ENCODE data around the gene OBP2B. TPM values are rescaled to one million over a fixed set of nuclear protein-coding genes. Genes with fewer than 3 reads are reported as not detected.

Gene OBP2B
- total RNA-seq, 2 experiments from 2014 or later, result not detected

- TF ChIP-seq CTCF (conservative IDR thresholded peaks at IDR 0.05; ENCODE audit: low read length), result no peak
- no peak for TF ChIP-seq EZH2phosphoT487 (IDR thresholded peaks at IDR 0.05; ENCODE audit: borderline replicate concordance, low read depth, low read length)
- ChIA-PET POLR2A (no interaction called here), CTCF (ENCODE audit: unreplicated experiment) (no interaction called here)
- Histone ChIP-seq H3K4me3 (ENCODE audit: low read depth, low read length, poor library complexity, severe bottlenecking) (no peak overlapping the region), H3K9me2 (ENCODE audit: insufficient read depth, low read length) (no peaks in the 10 kb centered on the region), H3K79me2 (ENCODE audit: insufficient read depth, low read depth, low read length) (no peaks in the 10 kb centered on the region), H3K4me1 (ENCODE audit: insufficient read depth, low read length, poor library complexity, severe bottlenecking) (peaks cover 23% of the 10 kb centered on the region), H2AFZ (ENCODE audit: low read length) (no peak overlapping the region), H3K27ac (ENCODE audit: low read depth, low read length, poor library complexity, severe bottlenecking) (no peak overlapping the region), H3K36me3 (ENCODE audit: insufficient read depth, low read length) (no peaks in the 10 kb centered on the region), H4K20me1 (ENCODE audit: insufficient read depth, low read length) (no peaks in the 10 kb centered on the region), H3K4me2 (ENCODE audit: low read length) (no peak overlapping the region), H3K9me3 (ENCODE audit: low read length) (no peaks in the 10 kb centered on the region)
- no peak for DNase-seq (ENCODE audit: low spot score)
- no TSS peak for BruUV-seq (replicated peaks)
- intact Hi-C loops (cut with micrococcal nuclease; ENCODE audit: unreplicated experiment), result no loop called here
These were observed 39.9 kb downstream of the OBP2B start for GRCh38 chr9:133169102-133169501.

DNA sequence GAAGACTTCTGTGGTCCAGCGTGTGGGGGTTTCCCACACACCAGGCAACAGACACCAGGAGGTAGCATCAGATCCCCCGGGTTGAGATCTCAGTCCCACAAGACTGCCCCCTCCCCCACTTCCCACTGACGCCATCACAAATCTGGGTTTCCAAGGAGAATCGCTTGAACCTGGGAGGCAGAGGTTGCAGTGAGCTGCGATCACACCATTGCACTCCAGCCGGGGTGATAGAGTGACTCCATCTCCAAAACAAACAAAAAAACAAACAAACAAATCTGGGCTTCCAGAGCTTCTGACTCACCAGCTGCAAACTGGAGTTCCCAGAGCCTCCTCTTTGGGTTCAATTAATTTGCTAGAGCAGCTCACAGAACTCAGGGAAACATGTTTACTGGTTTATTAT, 40.6 kb downstream of the OBP2B start:
- H3K4me2 ChIP-seq (ENCODE audit: low read length), result no peak overlapping the region
- no peak for DNase-seq (ENCODE audit: low spot score)
- POLR2A ChIA-PET, result no interaction called here

DNA sequence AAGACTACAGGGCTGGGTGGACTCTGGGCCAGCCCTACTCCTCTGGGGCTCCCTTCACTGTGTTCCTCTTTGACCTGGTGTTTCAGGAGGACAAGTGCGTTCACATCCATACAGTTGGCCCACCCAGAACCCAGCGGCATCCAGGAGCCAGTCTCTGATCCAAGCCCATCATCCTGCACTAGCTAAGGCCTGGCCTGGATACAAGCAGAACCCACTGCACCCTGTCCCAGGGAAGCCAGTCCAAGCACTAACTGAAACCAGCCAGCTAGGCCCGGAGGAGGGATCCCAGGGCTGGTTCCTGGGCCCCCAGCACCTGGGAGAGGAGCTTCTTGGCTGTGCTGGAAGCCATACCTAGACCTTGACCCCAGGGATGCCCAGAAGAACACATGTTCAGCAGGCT, 41.3 kb downstream of the OBP2B start:
- H3K36me3 ChIP-seq (ENCODE audit: insufficient read depth, low read length), result no peaks in the 10 kb centered on the region
- DNase-seq (ENCODE audit: low spot score), result no peak
- TF ChIP-seq EZH2phosphoT487 (IDR thresholded peaks at IDR 0.05; ENCODE audit: borderline replicate concordance, low read depth, low read length), result no peak
- no peak overlapping the region for H2AFZ ChIP-seq (ENCODE audit: low read length)
- H3K9me2 ChIP-seq (ENCODE audit: insufficient read depth, low read length), result no peaks in the 10 kb centered on the region
- H4K20me1 ChIP-seq (ENCODE audit: insufficient read depth, low read length), result no peaks in the 10 kb centered on the region
- intact Hi-C loops (cut with micrococcal nuclease; ENCODE audit: unreplicated experiment), result no loop called here
- peaks cover 32% of the 10 kb centered on the region for H3K4me1 ChIP-seq (ENCODE audit: insufficient read depth, low read length, poor library complexity, severe bottlenecking)
- BruUV-seq (replicated peaks), result no TSS peak
- no peak overlapping the region for H3K4me2 ChIP-seq (ENCODE audit: low read length)
- POLR2A ChIA-PET, result no interaction called here
- no peak overlapping the region for H3K27ac ChIP-seq (ENCODE audit: low read depth, low read length, poor library complexity, severe bottlenecking)
- no peaks in the 10 kb centered on the region for H3K9me3 ChIP-seq (ENCODE audit: low read length)
- H3K79me2 ChIP-seq (ENCODE audit: insufficient read depth, low read depth, low read length), result no peaks in the 10 kb centered on the region
- no peak overlapping the region for H3K4me3 ChIP-seq (ENCODE audit: low read depth, low read length, poor library complexity, severe bottlenecking)
- CTCF ChIA-PET (ENCODE audit: unreplicated experiment), result no interaction called here

More for the DNA sequence above, 40.6 kb downstream of the OBP2B start:
- Histone ChIP-seq H3K27ac (ENCODE audit: low read depth, low read length, poor library complexity, severe bottlenecking) (no peak overlapping the region), H2AFZ (ENCODE audit: low read length) (no peak overlapping the region), H3K36me3 (ENCODE audit: insufficient read depth, low read length) (no peaks in the 10 kb centered on the region), H3K9me2 (ENCODE audit: insufficient read depth, low read length) (no peaks in the 10 kb centered on the region), H3K4me1 (ENCODE audit: insufficient read depth, low read length, poor library complexity, severe bottlenecking) (peaks cover 30% of the 10 kb centered on the region), H3K79me2 (ENCODE audit: insufficient read depth, low read depth, low read length) (no peaks in the 10 kb centered on the region), H3K4me3 (ENCODE audit: low read depth, low read length, poor library complexity, severe bottlenecking) (no peak overlapping the region), H4K20me1 (ENCODE audit: insufficient read depth, low read length) (no peaks in the 10 kb centered on the region), H3K9me3 (ENCODE audit: low read length) (no peaks in the 10 kb centered on the region)
- no TSS peak for BruUV-seq (replicated peaks)
- intact Hi-C loops (cut with micrococcal nuclease; ENCODE audit: unreplicated experiment), result no loop called here
- TF ChIP-seq CTCF (conservative IDR thresholded peaks at IDR 0.05; ENCODE audit: low read length) (no peak), EZH2phosphoT487 (IDR thresholded peaks at IDR 0.05; ENCODE audit: borderline replicate concordance, low read depth, low read length) (no peak)
- CTCF ChIA-PET (ENCODE audit: unreplicated experiment), result no interaction called here
